HG03432 (cell line): ENCODE data around the gene ARAF.

Experiments used
- ATAC-seq: cut with Tn5 transposase; IDR thresholded peaks from one replicate; pipeline ENCODE4 v1.9.1; 2021; ENCODE audit warnings: mild to moderate bottlenecking, moderate library complexity; ENCODE audit not compliant: unreplicated experiment

The ARAF gene

GRCh38 chrX:47563801-47564315 lies 2.9 kb downstream of the ARAF start:
- no peak for ATAC-seq

- no peak for ATAC-seq
Observed at GRCh38 chrX:47564438-47565085, 3.6 kb downstream of the ARAF start.

GRCh38 chrX:47566841-47567240 lies 5.8 kb downstream of the ARAF start:
- ATAC-seq = no peak

- ATAC-seq = no peak
Observed at GRCh38 chrX:47568656-47569295, 7.8 kb downstream of the ARAF start.

GRCh38 chrX:47570794-47571193 lies 9.8 kb downstream of the ARAF start:
- no peak for ATAC-seq

- no peak for ATAC-seq
Observed at GRCh38 chrX:47571215-47571614, 10.2 kb downstream of the ARAF start.

- no peak for ATAC-seq
Observed at GRCh38 chrX:47571896-47572295, 10.9 kb downstream of the ARAF start.

GRCh38 chrX:47572773-47573340 lies 11.9 kb downstream of the ARAF start:
- ATAC-seq = no peak

GRCh38 chrX:47573341-47574075 lies 12.5 kb downstream of the ARAF start:
- ATAC-seq = no peak

GRCh38 chrX:47574076-47574546 lies 13.1 kb downstream of the ARAF start:
- no peak for ATAC-seq

- no peak for ATAC-seq
Observed at GRCh38 chrX:47574547-47575301, 13.7 kb downstream of the ARAF start.

GRCh38 chrX:47576021-47576898 lies 15.3 kb downstream of the ARAF start:
- no peak for ATAC-seq

- ATAC-seq = no peak
Observed at GRCh38 chrX:47577424-47577823, 16.4 kb downstream of the ARAF start.

- no peak for ATAC-seq
Observed at GRCh38 chrX:47577901-47578300, 16.9 kb downstream of the ARAF start.

- no peak for ATAC-seq
Observed at GRCh38 chrX:47578692-47579091, 17.7 kb downstream of the ARAF start.

- no peak for ATAC-seq
Observed at GRCh38 chrX:47579537-47579936, 18.5 kb downstream of the ARAF start.

GRCh38 chrX:47581731-47582647 lies 21.0 kb downstream of the ARAF start, which contains the start of gene TIMP1:
Gene TIMP1, plus strand, starts transcription at chrX:47582436. Its CDS starts 980 bp downstream, at chrX:47583416.
- ATAC-seq = peak; percentile 96

- no peak for ATAC-seq
Observed at GRCh38 chrX:47583240-47583861, 22.3 kb downstream of the ARAF start.
